Raji (cell line): ENCODE data around the gene VDR.

ENCODE experiments used
- POLR2A ChIP-seq: IDR thresholded peaks from 2 replicates; pipeline ENCODE4 v1.6.1; 2011; ENCODE audit warnings: low read depth, low read length, control low read depth; ENCODE audit not compliant: insufficient read depth

VDR gene

GRCh38 chr12:47841910-47842309 lies 62.9 kb downstream of the VDR start:
- no peak for TF ChIP-seq POLR2A

GRCh38 chr12:47841501-47841900 lies 63.3 kb downstream of the VDR start:
- TF ChIP-seq POLR2A, result no peak

- no peak for TF ChIP-seq POLR2A
These were observed 64.2 kb downstream of the VDR start for GRCh38 chr12:47840571-47840970.

- TF ChIP-seq POLR2A, result no peak
These were observed 65.4 kb downstream of the VDR start for GRCh38 chr12:47839214-47839876.

- TF ChIP-seq POLR2A, result no peak
These were observed 66.4 kb downstream of the VDR start for GRCh38 chr12:47838286-47838931.

- peak; percentile 37 for TF ChIP-seq POLR2A
These were observed 67.3 kb downstream of the VDR start for GRCh38 chr12:47837190-47838171.

- TF ChIP-seq POLR2A, result no peak
These were observed 69.0 kb downstream of the VDR start for GRCh38 chr12:47835831-47836155.

GRCh38 chr12:47835006-47835830 lies 69.6 kb downstream of the VDR start:
- peak; percentile 80 for TF ChIP-seq POLR2A

- peak; percentile 32; the same call in 1 of the 2 replicates for TF ChIP-seq POLR2A
These were observed 70.4 kb downstream of the VDR start for GRCh38 chr12:47834199-47834903.

GRCh38 chr12:47833591-47834012 lies 71.2 kb downstream of the VDR start:
- no peak for TF ChIP-seq POLR2A

GRCh38 chr12:47832263-47832933 lies 72.4 kb downstream of the VDR start:
- peak; percentile 67 for TF ChIP-seq POLR2A

GRCh38 chr12:47829584-47829983 lies 75.2 kb downstream of the VDR start:
- no peak for TF ChIP-seq POLR2A

GRCh38 chr12:47828976-47829482 lies 75.8 kb downstream of the VDR start:
- TF ChIP-seq POLR2A, result no peak

- no peak for TF ChIP-seq POLR2A
These were observed 76.5 kb downstream of the VDR start for GRCh38 chr12:47828008-47828975.
